ENCODE results near the gene RFX5.

DNA sequence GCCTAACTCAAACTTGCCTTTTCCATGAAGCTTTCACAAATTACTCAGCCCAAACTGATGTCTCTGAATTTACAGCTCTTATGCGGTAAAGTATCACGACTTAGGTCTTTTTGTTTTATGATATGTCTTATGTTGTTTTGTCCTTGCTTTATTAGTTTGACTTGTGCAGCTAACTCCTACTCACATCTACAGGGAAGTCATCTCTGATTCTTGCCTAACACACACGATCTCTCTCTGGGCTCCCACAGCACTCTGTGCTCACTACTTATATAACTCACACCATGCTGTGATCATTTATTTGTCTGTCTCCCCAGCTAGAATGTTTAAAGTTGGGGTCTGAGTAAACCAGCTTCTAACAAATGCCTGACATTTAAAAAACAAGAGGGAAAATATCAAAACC, 10.5 kb downstream of the RFX5 start:
- TF ChIP-seq, protein P1, sequence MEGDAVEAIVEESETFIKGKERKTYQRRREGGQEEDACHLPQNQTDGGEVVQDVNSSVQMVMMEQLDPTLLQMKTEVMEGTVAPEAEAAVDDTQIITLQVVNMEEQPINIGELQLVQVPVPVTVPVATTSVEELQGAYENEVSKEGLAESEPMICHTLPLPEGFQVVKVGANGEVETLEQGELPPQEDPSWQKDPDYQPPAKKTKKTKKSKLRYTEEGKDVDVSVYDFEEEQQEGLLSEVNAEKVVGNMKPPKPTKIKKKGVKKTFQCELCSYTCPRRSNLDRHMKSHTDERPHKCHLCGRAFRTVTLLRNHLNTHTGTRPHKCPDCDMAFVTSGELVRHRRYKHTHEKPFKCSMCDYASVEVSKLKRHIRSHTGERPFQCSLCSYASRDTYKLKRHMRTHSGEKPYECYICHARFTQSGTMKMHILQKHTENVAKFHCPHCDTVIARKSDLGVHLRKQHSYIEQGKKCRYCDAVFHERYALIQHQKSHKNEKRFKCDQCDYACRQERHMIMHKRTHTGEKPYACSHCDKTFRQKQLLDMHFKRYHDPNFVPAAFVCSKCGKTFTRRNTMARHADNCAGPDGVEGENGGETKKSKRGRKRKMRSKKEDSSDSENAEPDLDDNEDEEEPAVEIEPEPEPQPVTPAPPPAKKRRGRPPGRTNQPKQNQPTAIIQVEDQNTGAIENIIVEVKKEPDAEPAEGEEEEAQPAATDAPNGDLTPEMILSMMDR (IDR thresholded peaks at IDR 0.05): no peak
- no peak for TF ChIP-seq POLR2AphosphoS5 (IDR thresholded peaks at IDR 0.05)
- no peak for TF ChIP-seq POLR2A (IDR thresholded peaks at IDR 0.05)
